Keratinocyte (primary cell): ENCODE measurements around the gene STK32C. TPM values are rescaled to one million over a fixed set of nuclear protein-coding genes. Genes with fewer than 3 reads are reported as not detected.
A peak's percentile ranks its signal among the peaks of the same experiment; 100 is the strongest.

Experiments
- DNase-seq: peaks from one replicate; pipeline ENCODE4 v3.0.0-alpha.2; 2011; ENCODE audit warnings: low read depth, missing footprints, low spot score
- FAIRE-seq: peaks from 2 replicates; lab custom pipeline; 2011; peaks lifted over from hg19 to GRCh38; lab: Jason Lieb, UNC
- H2AFZ ChIP-seq: 2 replicates; pipeline ENCODE4 v1.6.0; 2012; ENCODE audit warnings: low read length, control low read depth, inconsistent platforms; ENCODE audit not compliant: control insufficient read depth
- H3K27ac ChIP-seq: 2 replicates; pipeline ENCODE4 v1.5.1; 2011; ENCODE audit warnings: low read length; ENCODE audit not compliant: control insufficient read depth, insufficient read depth
- H3K27me3 ChIP-seq: 3 replicates; pipeline ENCODE4 v1.6.0; 2011; ENCODE audit warnings: low read length; ENCODE audit not compliant: control insufficient read depth, insufficient read depth; ENCODE audit errors: extremely low read depth
- H3K36me3 ChIP-seq, 2 experiments: 2 replicates in 1 of 2; 3 replicates in 1 of 2; pipeline ENCODE4 v1.5.1; 2011; ENCODE audit warnings: low read length in 2 of 2, mild to moderate bottlenecking in 1 of 2; ENCODE audit not compliant: control insufficient read depth in 2 of 2, insufficient read depth in 2 of 2; ENCODE audit errors: extremely low read depth in 1 of 2
- H3K4me1 ChIP-seq: 3 replicates; pipeline ENCODE4 v1.5.1; 2011; ENCODE audit warnings: low read length; ENCODE audit not compliant: control insufficient read depth, insufficient read depth; ENCODE audit errors: extremely low read depth
- H3K4me2 ChIP-seq: 3 replicates; pipeline ENCODE4 v1.6.0; 2011; ENCODE audit warnings: low read depth, low read length; ENCODE audit not compliant: control insufficient read depth, insufficient read depth; ENCODE audit errors: extremely low read depth
- H3K4me3 ChIP-seq, 3 experiments: fragments of 200-600 bp in 1 of 3; sonication (generic) in 1 of 3; 2 replicates in 2 of 3; 3 replicates in 1 of 3; pipeline ENCODE4 v1.5.1; 2011 to 2016; ENCODE audit warnings: low read length in 3 of 3, mild to moderate bottlenecking in 3 of 3, control low read depth in 2 of 3, inconsistent platforms in 1 of 3, low read depth in 1 of 3, mixed read lengths in 1 of 3, mixed run types in 1 of 3, moderate library complexity in 1 of 3; ENCODE audit not compliant: control insufficient read depth in 2 of 3, insufficient read depth in 2 of 3; ENCODE audit errors: extremely low read depth in 1 of 3
- H3K79me2 ChIP-seq: 2 replicates; pipeline ENCODE4 v1.6.0; 2012; ENCODE audit warnings: low read length; ENCODE audit not compliant: control insufficient read depth, insufficient read depth
- H3K9ac ChIP-seq: 3 replicates; pipeline ENCODE4 v1.6.0; 2011; ENCODE audit warnings: low read length; ENCODE audit not compliant: control insufficient read depth, insufficient read depth; ENCODE audit errors: extremely low read depth
- H3K9me1 ChIP-seq: 3 replicates; pipeline ENCODE4 v1.6.0; 2011; ENCODE audit warnings: low read length; ENCODE audit not compliant: control insufficient read depth, insufficient read depth; ENCODE audit errors: extremely low read depth
- H3K9me3 ChIP-seq: 2 replicates; pipeline ENCODE4 v1.5.1; 2012; ENCODE audit warnings: low read depth, low read length; ENCODE audit not compliant: control insufficient read depth
- H4K20me1 ChIP-seq: 3 replicates; pipeline ENCODE4 v1.6.0; 2011; ENCODE audit warnings: low read length; ENCODE audit not compliant: control insufficient read depth, insufficient read depth; ENCODE audit errors: extremely low read depth
- EZH2 ChIP-seq: IDR thresholded peaks from one replicate; pipeline ENCODE4 v1.6.1; 2012; ENCODE audit warnings: inconsistent platforms, mild to moderate bottlenecking, low read length, moderate library complexity
- dilution Hi-C: fragments of 300-500 bp; cut with MboI; formaldehyde crosslinking; loops from one replicate; pipeline ENCODE4 v1.7.0; 2020; ENCODE audit warnings: low sequenced_read_pairs; ENCODE audit not compliant: extremely low pct_ligation_motif_present
- polyA plus RNA-seq, 5 experiments: library from polyadenylated mRNA; depleted of rRNA in 3 of 5; stranded (reverse) in 3 of 5; stranded (forward) in 1 of 5; unstranded in 1 of 5; fragments of >200 nt; gene quantifications; 1 replicate in 1 of 5; 2 replicates in 3 of 5; 3 replicates in 1 of 5; pipeline versions ENCODE4 v1.2.1 to v1.2.3, GENCODE V29; 2011 to 2012; ENCODE audit warnings: missing spikeins in 2 of 5, low read depth in 1 of 5, low replicate concordance in 1 of 5
- TF ChIP-seq, protein P1 (sequence below), 3 experiments: IDR thresholded peaks in 1 of 3; conservative IDR thresholded peaks in 1 of 3; optimal IDR thresholded peaks in 1 of 3; 2 replicates in 2 of 3; 3 replicates in 1 of 3; pipeline versions ENCODE3 to v1.5.1; 2011; ENCODE audit warnings: low read length in 3 of 3, mild to moderate bottlenecking in 3 of 3, moderate library complexity in 2 of 3, control low read depth in 1 of 3, inconsistent platforms in 1 of 3; ENCODE audit not compliant: insufficient read depth in 2 of 3; ENCODE audit errors: extremely low read depth in 1 of 3

The STK32C gene
- polyA plus RNA-seq, 1 donor (not counting 4 experiments of a cell fraction or from before 2014, with no cell fraction given), result 4.1 TPM

DNA sequence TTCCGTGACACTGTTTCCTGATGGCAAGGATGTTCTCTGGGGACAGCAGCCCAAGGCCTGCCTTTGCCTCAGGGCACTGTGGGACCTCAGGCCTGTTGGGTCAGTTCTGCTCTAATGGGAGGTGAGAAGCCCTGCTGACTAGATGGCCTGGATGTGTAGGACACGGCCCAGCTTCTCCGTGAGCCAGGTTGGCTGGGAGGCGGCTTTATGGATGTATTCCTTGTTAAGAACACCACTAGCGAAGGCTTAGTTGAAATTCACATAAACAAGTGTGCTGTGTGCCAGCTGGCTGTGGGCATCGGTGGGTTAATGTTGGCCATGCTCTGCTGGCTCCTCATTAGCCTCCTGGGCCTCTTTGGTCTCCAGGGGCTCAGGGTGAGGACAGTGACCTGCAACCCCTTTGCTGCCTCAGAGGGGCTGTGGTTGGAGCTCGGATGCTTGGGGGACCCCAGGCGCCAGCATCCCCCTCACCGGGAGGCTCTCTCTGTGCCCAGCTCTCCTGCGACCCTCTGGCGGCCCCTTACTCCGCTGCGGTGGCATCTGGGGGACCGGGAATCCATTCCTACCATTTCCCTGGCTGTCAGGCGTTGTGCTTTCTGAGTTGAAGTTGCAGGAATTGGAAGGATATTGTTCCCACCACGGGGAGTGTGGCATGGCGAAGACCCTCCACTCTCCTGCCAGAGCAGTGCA lies 143.8 kb downstream of the STK32C start:
- peaks cover 6% of the 10 kb centered on the region for H3K27me3 ChIP-seq
- no peaks in the 10 kb centered on the region for H3K4me1 ChIP-seq
- TF ChIP-seq, protein P1, sequence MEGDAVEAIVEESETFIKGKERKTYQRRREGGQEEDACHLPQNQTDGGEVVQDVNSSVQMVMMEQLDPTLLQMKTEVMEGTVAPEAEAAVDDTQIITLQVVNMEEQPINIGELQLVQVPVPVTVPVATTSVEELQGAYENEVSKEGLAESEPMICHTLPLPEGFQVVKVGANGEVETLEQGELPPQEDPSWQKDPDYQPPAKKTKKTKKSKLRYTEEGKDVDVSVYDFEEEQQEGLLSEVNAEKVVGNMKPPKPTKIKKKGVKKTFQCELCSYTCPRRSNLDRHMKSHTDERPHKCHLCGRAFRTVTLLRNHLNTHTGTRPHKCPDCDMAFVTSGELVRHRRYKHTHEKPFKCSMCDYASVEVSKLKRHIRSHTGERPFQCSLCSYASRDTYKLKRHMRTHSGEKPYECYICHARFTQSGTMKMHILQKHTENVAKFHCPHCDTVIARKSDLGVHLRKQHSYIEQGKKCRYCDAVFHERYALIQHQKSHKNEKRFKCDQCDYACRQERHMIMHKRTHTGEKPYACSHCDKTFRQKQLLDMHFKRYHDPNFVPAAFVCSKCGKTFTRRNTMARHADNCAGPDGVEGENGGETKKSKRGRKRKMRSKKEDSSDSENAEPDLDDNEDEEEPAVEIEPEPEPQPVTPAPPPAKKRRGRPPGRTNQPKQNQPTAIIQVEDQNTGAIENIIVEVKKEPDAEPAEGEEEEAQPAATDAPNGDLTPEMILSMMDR (optimal IDR thresholded peaks at IDR 0.05 in 1 of 3, IDR thresholded peaks at IDR 0.05 in 1 of 3, conservative IDR thresholded peaks at IDR 0.05 in 1 of 3; ENCODE audit: extremely low read depth in 1 of 3, insufficient read depth in 2 of 3, low read length in 3 of 3), result no peak
- TF ChIP-seq EZH2, result no peak
- H2AFZ ChIP-seq, result no peak overlapping the region
- dilution Hi-C loops, result no loop called here
- DNase-seq (no peak), FAIRE-seq (no peak)
- no peaks in the 10 kb centered on the region for H3K79me2 ChIP-seq
- H3K9me1 ChIP-seq, result no peaks in the 10 kb centered on the region
- H3K4me3 ChIP-seq, result no peak overlapping the region
- H3K27ac ChIP-seq, result no peak overlapping the region
- no peak overlapping the region for H3K9ac ChIP-seq
- H3K36me3 ChIP-seq, result no peaks in the 10 kb centered on the region
- H3K9me3 ChIP-seq, result no peaks in the 10 kb centered on the region
- H3K4me2 ChIP-seq, result no peak overlapping the region
- H4K20me1 ChIP-seq, result no peaks in the 10 kb centered on the region

DNA sequence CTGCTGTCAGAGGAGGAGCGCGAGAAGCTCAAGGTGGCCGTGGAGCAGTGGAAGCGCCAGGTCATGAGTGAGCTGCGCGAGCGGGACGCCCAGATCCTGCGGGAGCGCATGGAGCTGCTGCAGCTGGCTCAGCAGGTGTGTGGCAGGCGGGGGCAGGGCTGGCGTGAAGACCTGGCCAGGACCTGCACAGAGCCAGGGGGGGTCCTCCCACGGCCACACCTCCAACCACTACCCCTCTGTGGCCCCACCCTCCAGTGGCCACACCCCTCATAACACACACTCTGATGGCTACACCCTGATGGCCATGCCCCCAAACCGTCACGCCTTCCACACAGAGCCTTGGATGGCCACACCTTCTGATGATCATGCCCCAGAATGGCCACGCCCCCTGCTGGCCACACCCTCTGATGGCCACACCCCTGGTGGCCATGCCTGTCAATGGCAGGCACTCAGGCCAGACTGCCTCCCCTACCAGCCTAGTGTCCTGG lies 144.4 kb downstream of the STK32C start:
- Histone ChIP-seq H3K4me3 (no peak overlapping the region), H3K4me1 (no peaks in the 10 kb centered on the region), H4K20me1 (no peaks in the 10 kb centered on the region), H3K79me2 (no peaks in the 10 kb centered on the region), H3K9me1 (no peaks in the 10 kb centered on the region), H2AFZ (no peak overlapping the region), H3K36me3 (no peaks in the 10 kb centered on the region), H3K9ac (no peak overlapping the region), H3K27ac (no peak overlapping the region), H3K9me3 (no peaks in the 10 kb centered on the region), H3K4me2 (no peak overlapping the region), H3K27me3 (peaks cover 6% of the 10 kb centered on the region)
- DNase-seq (no peak), FAIRE-seq (no peak)
- dilution Hi-C loops, result no loop called here
- TF ChIP-seq, protein P1 (optimal IDR thresholded peaks at IDR 0.05 in 1 of 3, IDR thresholded peaks at IDR 0.05 in 1 of 3, conservative IDR thresholded peaks at IDR 0.05 in 1 of 3; ENCODE audit: extremely low read depth in 1 of 3, insufficient read depth in 2 of 3, low read length in 3 of 3), result peak in 1 of 3 experiments; percentile 14
- TF ChIP-seq EZH2, result no peak
